HEK293T (cell line): Measurements from ENCODE around the gene EXOC6B.

Experiments
- ARNT ChIP-seq: fragments of 450-650 bp; IDR thresholded peaks from 2 replicates; pipeline ENCODE4 v1.6.1; 2017; ENCODE audit warnings: mild to moderate bottlenecking
- BHLHE40 ChIP-seq: fragments of 450-650 bp; IDR thresholded peaks from 2 replicates; pipeline ENCODE4 v1.6.1; 2016; ENCODE audit warnings: mild to moderate bottlenecking, moderate library complexity, borderline replicate concordance
- ELF4 ChIP-seq: fragments of 450-650 bp; IDR thresholded peaks from 2 replicates; pipeline ENCODE4 v1.6.1; 2017; ENCODE audit warnings: antibody characterized with exemption
- FOXA1 ChIP-seq: fragments of 450-650 bp; IDR thresholded peaks from 2 replicates; pipeline ENCODE4 v1.6.1; 2016; ENCODE audit warnings: mild to moderate bottlenecking
- FOXK2 ChIP-seq: fragments of 450-650 bp; IDR thresholded peaks from 2 replicates; pipeline ENCODE4 v1.6.1; 2016; ENCODE audit warnings: mild to moderate bottlenecking
- FOXM1 ChIP-seq: fragments of 450-650 bp; IDR thresholded peaks from 2 replicates; pipeline ENCODE4 v1.6.1; 2017; ENCODE audit warnings: mild to moderate bottlenecking, borderline replicate concordance
- NFRKB ChIP-seq: fragments of 450-650 bp; IDR thresholded peaks from 2 replicates; pipeline ENCODE4 v1.6.1; 2016; ENCODE audit warnings: mild to moderate bottlenecking, moderate library complexity
- SP1 ChIP-seq: fragments of 450-650 bp; IDR thresholded peaks from 2 replicates; pipeline ENCODE4 v1.6.1; 2017
- SUZ12 ChIP-seq: fragments of 450-650 bp; IDR thresholded peaks from 2 replicates; pipeline ENCODE4 v1.6.1; 2016; ENCODE audit warnings: mild to moderate bottlenecking
- TARDBP ChIP-seq: fragments of 450-650 bp; IDR thresholded peaks from 2 replicates; pipeline ENCODE4 v1.6.1; 2016

GRCh38 chr2:72275084-72275483 lies 550.7 kb downstream of the EXOC6B start:
- TF ChIP-seq SP1 (no peak), TARDBP (no peak), FOXA1 (no peak), FOXM1 (no peak), FOXK2 (no peak), BHLHE40 (no peak), SUZ12 (no peak), NFRKB (no peak), ELF4 (no peak), ARNT (no peak)
